Measurements from ENCODE around the gene TF. TPM values are rescaled to one million over a fixed set of nuclear protein-coding genes. Genes with fewer than 3 reads are reported as not detected.

The TF gene
- total and polyA plus RNA-seq, 2 of the 8 experiments (the other 6 are each of a cell fraction or from before 2014, with no cell fraction given): 0.02 to 0.26 TPM

DNA sequence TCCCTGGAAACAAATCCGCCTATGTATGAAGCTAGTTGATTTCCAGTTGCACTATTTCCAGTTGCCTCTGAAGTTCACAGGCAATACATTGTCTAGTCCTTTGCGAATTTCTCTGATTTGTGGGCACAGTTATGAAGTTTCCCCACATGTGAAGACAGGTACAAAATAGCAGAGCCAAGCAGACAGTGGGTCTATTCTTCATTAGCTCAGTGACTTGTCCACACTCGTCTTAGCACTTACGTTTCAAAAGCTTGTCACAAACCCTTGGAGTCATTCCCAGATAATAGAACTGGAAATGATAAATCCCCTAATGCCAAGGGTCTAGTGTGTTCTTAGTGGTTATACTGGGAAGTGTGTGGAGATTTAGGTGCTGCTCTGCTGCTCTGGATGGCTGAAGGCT lies 73.9 kb downstream of the TF start:
- Histone ChIP-seq H3K14ac (ENCODE audit: insufficient read length) (no peak overlapping the region), H3K27ac (ENCODE audit: low read depth, low read length) (no peak overlapping the region), H2AK5ac (ENCODE audit: low read depth, low read length) (no peak overlapping the region), H3K56ac (replicated peaks; ENCODE audit: insufficient read length, low read depth, low read length) (no peak overlapping the region), H3K27me3 (replicated peaks in 1 of 4; ENCODE audit: control insufficient read depth in 3 of 4, extremely low read depth in 1 of 4, insufficient read depth in 3 of 4, low read length in 3 of 4) (no peaks in the 10 kb centered on the region), H2BK5ac (ENCODE audit: low read depth, low read length) (no peak overlapping the region), H4K20me1 (replicated peaks in 1 of 2; ENCODE audit: control insufficient read depth in 1 of 2, insufficient read depth in 2 of 2, low read length in 2 of 2) (peaks cover 0 to 2% of the 10 kb centered on the region in 2 experiments), H2BK12ac (ENCODE audit: low read depth, low read length) (no peak overlapping the region), H3K79me2 (ENCODE audit: control insufficient read depth in 1 of 2, insufficient read depth in 2 of 2, low read length in 2 of 2) (no peaks in the 10 kb centered on the region), H3K9ac (replicated peaks in 1 of 4; ENCODE audit: extremely low read depth in 1 of 4, low read depth in 3 of 4, low read length in 3 of 4) (no peak overlapping the region), H4K5ac (ENCODE audit: insufficient read length, low read depth, low read length) (no peak overlapping the region), H3K4me3 (ENCODE audit: extremely low read depth in 1 of 4, insufficient read depth in 2 of 4, low read depth in 3 of 4, low read length in 4 of 4) (no peak overlapping the region), H3K79me1 (ENCODE audit: low read depth, low read length) (peaks cover 2% of the 10 kb centered on the region), H3K36me3 (ENCODE audit: control insufficient read depth in 2 of 4, insufficient read depth in 4 of 4, low read length in 3 of 4) (peaks cover 13 to 61% (median 33%) of the 10 kb centered on the region in 4 experiments), H3K4me2 (ENCODE audit: insufficient read depth in 1 of 2, low read depth in 2 of 2, low read length in 2 of 2) (no peak overlapping the region), H3K23me2 (ENCODE audit: low read depth, low read length) (no peaks in the 10 kb centered on the region; the same call in 1 of the 2 replicates), H2BK120ac (replicated peaks; ENCODE audit: low read depth, low read length) (no peak overlapping the region), H3K18ac (ENCODE audit: extremely low read depth, low read length) (no peak overlapping the region), H2AFZ (ENCODE audit: low read length) (no peak overlapping the region), H4K91ac (replicated peaks; ENCODE audit: insufficient read length, low read length) (no peak overlapping the region), H3K23ac (ENCODE audit: insufficient read length) (no peak overlapping the region), H4K8ac (ENCODE audit: extremely low read depth, insufficient read depth, low read length) (no peak overlapping the region), H2BK20ac (ENCODE audit: low read length) (no peak overlapping the region), H2BK15ac (ENCODE audit: low read length) (no peak overlapping the region), H3K4ac (replicated peaks; ENCODE audit: insufficient read length, low read depth, low read length) (no peak overlapping the region), H3K4me1 (replicated peaks in 1 of 4; ENCODE audit: control insufficient read depth in 3 of 4, insufficient read depth in 4 of 4, low read length in 3 of 4) (peaks cover 4 to 15% (median 7%) of the 10 kb centered on the region in 4 experiments; a peak in 5 of 7 replicates), H3K9me3 (ENCODE audit: insufficient read depth in 2 of 2, low read depth in 1 of 2, low read length in 1 of 2) (no peaks in the 10 kb centered on the region)
- ChIA-PET POLR2A (ENCODE audit: partially characterized antibody) (interaction anchor here (1.2 to 1.4 kb wide), 2 partner anchors 13 to 74 kb away, joined by 4 read pairs; no protein-coding TSS in a partner anchor), CTCF (ENCODE audit: partially characterized antibody) (interaction anchor here (0.7 to 6.0 kb wide), 14 partner anchors 11 to 392 kb away, joined by 3 to 75 read pairs (median 4); no protein-coding TSS in a partner anchor)
- TF ChIP-seq, protein P1, sequence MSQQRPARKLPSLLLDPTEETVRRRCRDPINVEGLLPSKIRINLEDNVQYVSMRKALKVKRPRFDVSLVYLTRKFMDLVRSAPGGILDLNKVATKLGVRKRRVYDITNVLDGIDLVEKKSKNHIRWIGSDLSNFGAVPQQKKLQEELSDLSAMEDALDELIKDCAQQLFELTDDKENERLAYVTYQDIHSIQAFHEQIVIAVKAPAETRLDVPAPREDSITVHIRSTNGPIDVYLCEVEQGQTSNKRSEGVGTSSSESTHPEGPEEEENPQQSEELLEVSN (IDR thresholded peaks at IDR 0.05): no peak
- TF ChIP-seq BRCA1 (IDR thresholded peaks at IDR 0.05; ENCODE audit: low read depth, low read length): no peak
- TF ChIP-seq HDAC6 (IDR thresholded peaks at IDR 0.05; ENCODE audit: low read depth, low read length): no peak
- no peak for TF ChIP-seq CBX5 (IDR thresholded peaks at IDR 0.05; ENCODE audit: low read depth, low read length)
- TF ChIP-seq SP2 (IDR thresholded peaks at IDR 0.05; ENCODE audit: low read length): no peak
- TF ChIP-seq SRF (IDR thresholded peaks at IDR 0.05; ENCODE audit: low read depth, low read length): no peak
- no peak for TF ChIP-seq JUND (IDR thresholded peaks at IDR 0.05; ENCODE audit: low read length)
- DNase-seq (ENCODE audit: low read depth in 1 of 2, low spot score in 2 of 2): no peak
- 87% methylated on average over 4 of the region's 4 CpGs; no CpG with 5 or more reads in 1 of the 2 experiments for WGBS, 2 experiments (ENCODE audit: extremely low coverage in 1 of 2, insufficient coverage in 1 of 2, insufficient read length in 1 of 2, insufficient replicate concordance in 2 of 2, low coverage in 1 of 2, low lambda C conversion rate in 2 of 2, missing lambda C conversion rate in 1 of 2)
- FAIRE-seq: no peak
